Measurements from ENCODE around the gene P2RX6.

P2RX6 gene

DNA sequence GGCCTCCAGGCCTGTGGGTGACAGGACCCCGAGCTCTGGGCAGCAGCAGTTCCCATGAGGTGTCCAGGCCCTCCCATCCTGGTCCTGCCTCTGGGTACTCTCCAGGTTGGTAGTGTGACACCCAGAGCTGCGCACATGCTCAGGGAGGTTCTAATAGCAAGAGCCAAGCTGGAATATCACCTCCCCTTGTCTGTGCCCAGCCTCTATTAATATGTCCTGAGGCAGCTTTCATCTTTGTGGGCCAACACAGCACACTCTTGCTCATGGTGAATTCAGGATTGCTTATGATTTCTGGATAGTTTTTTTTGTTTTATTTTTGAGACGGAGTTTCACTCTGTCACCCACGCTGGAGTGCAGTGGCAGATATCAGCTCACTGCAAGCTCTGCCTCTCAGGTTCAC, 3.3 kb downstream of the P2RX6 start:
- TF ChIP-seq, protein P1, sequence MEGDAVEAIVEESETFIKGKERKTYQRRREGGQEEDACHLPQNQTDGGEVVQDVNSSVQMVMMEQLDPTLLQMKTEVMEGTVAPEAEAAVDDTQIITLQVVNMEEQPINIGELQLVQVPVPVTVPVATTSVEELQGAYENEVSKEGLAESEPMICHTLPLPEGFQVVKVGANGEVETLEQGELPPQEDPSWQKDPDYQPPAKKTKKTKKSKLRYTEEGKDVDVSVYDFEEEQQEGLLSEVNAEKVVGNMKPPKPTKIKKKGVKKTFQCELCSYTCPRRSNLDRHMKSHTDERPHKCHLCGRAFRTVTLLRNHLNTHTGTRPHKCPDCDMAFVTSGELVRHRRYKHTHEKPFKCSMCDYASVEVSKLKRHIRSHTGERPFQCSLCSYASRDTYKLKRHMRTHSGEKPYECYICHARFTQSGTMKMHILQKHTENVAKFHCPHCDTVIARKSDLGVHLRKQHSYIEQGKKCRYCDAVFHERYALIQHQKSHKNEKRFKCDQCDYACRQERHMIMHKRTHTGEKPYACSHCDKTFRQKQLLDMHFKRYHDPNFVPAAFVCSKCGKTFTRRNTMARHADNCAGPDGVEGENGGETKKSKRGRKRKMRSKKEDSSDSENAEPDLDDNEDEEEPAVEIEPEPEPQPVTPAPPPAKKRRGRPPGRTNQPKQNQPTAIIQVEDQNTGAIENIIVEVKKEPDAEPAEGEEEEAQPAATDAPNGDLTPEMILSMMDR (IDR thresholded peaks at IDR 0.05) = no peak

DNA sequence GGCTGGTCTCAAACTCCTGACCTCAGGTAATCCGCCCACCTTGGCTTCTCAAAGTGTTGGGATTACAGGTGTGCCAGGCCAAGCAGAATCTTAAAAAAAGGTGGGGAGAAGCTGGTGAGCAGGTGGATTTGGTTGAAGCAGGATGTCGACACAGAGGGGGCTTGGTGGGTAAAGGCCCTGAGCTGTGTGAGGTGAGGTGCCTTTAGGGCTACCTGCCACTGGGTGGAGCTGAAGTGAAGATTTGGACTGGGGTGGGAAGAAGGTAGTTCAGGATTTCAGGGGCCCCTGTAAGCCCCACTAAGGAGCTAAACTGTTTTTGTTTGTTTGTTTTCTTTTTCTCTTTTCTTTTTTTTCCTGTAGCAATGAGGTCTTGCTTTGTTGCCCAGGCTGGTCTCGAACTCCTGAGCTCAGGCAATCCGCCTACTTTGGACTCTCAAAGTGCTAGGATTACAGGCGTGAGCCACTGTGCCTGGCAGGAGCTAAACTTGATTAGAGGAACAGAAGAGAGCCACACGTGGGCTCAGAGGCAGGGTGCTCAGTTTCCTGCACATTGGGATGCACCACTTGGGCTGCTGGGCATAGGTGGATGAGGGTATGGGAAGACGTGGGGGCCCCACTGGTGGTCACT, 6.0 kb downstream of the P2RX6 start:
- TF ChIP-seq, protein P1 (IDR thresholded peaks at IDR 0.05) = peak; percentile 39; the same call in 1 of the 2 replicates

DNA sequence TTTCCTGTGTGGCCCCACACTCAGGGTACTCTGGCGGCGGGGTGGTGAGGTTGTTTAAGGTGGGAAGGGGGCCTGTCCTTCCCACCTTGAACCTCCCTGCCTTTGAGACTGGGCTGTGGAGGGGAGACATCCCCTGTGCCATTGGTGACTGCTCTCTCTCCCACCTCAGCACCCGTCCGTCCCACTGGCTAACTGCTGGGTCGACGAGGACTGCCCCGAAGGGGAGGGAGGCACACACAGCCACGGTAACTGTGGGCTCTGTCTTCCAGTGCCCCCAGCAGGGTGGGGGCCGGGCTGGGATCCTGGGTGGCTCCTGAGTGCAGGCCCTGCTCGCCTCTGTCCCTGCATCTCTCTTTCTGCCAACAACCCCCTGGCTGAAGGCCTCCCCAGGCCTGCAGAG, 7.5 kb downstream of the P2RX6 start:
- TF ChIP-seq, protein P1 (IDR thresholded peaks at IDR 0.05) = no peak

- TF ChIP-seq, protein P1 (IDR thresholded peaks at IDR 0.05) = no peak
Observed at GRCh38 chr22:21022955-21023614, 8.1 kb downstream of the P2RX6 start.

GRCh38 chr22:21025266-21025665, 10.3 kb downstream of the P2RX6 start:
- TF ChIP-seq, protein P1 (IDR thresholded peaks at IDR 0.05) = no peak

DNA sequence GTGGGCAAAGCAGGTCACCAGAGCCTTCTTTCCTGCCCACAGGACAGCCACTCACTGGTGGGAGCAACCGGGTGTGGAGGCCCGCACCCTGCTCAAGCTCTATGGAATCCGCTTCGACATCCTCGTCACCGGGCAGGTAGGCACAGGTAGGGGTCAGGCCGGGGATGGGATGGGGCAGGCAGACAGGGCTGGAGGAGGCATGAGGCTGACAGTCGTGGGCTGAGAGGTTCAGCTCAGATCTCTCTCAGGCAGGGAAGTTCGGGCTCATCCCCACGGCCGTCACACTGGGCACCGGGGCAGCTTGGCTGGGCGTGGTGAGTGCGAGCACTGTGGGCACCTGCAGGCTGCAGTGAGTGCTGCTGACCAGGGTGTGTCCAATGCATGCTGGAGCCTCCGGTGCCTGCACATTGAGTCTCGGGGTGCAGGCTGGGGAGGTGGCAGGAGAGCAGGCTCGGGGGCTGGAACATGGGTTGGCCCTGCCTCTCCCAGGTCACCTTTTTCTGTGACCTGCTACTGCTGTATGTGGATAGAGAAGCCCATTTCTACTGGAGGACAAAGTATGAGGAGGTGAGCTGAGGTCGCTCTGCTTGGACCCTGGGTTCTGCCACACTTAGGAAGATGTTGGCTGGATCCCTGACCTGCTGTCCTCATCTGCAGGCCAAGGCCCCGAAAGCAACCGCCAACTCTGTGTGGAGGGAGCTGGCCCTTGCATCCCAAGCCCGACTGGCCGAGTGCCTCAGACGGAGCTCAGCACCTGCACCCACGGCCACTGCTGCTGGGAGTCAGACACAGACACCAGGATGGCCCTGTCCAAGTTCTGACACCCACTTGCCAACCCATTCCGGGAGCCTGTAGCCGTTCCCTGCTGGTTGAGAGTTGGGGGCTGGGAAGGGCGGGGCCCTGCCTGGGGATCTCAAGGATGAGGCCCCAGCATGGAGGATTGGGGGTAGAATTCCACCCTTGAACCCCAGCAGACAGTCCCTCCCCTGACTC, 11.1 kb downstream of the P2RX6 start:
- TF ChIP-seq, protein P1 (IDR thresholded peaks at IDR 0.05) = no peak

All from LNCAP (cell line).